PC-9 (cell line): ENCODE measurements around the gene GATA2.

ENCODE experiments used
- EZH2 ChIP-seq: fragments of 200-600 bp; sonication (generic); IDR thresholded peaks from 2 replicates; pipeline ENCODE4 v1.8.0; 2017; ENCODE audit warnings: antibody characterized with exemption, low read depth
- TF ChIP-seq, protein P1 (sequence below): fragments of 200-600 bp; sonication (generic); conservative IDR thresholded peaks from 2 replicates; pipeline ENCODE4 v1.6.1; 2017; ENCODE audit warnings: mixed run types, antibody characterized with exemption, mild to moderate bottlenecking, moderate library complexity

DNA sequence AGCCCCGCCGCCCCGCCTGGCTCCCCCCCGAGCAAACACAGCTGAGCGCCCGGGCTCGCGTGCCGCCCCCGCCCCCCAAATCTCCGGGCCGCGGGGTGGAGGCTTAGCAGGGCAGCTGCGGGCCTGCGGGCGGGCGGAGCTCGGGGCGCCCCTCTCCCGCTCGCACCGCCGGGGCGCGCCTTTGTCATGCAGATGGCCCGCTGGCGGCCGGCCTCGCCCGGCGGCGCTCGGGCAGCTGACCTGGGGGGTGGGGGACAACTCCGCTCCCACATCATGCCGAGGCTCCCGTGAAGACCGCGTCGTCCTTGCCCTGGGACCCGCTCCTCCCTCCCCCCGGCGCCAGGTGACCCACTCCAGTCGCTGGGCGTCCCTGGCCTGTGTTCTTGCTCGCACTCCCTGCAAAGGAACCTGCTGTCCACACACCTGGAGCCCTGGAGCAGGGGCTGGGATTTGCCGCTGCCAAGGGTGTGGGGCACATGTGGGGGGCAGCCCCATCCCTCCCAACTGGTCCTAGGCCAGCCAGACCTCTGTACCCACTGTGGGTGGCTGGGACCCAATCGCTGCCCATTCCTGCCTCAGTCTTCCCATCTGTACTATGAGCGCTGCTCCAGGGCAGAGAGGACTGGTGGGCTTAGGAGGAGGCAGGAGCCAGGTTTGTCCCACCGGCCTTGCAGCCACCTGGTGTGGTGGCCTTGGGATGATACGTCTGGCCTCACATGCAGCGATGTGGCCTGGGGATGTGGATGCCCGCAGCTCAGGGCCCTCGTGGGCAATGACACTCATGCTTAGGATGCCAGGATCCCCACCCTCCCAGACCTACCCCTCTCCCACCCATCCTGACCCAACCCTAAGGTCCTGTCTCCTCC is 59.8 kb downstream of the GATA2 start:
- TF ChIP-seq EZH2: no peak
- TF ChIP-seq, protein P1, sequence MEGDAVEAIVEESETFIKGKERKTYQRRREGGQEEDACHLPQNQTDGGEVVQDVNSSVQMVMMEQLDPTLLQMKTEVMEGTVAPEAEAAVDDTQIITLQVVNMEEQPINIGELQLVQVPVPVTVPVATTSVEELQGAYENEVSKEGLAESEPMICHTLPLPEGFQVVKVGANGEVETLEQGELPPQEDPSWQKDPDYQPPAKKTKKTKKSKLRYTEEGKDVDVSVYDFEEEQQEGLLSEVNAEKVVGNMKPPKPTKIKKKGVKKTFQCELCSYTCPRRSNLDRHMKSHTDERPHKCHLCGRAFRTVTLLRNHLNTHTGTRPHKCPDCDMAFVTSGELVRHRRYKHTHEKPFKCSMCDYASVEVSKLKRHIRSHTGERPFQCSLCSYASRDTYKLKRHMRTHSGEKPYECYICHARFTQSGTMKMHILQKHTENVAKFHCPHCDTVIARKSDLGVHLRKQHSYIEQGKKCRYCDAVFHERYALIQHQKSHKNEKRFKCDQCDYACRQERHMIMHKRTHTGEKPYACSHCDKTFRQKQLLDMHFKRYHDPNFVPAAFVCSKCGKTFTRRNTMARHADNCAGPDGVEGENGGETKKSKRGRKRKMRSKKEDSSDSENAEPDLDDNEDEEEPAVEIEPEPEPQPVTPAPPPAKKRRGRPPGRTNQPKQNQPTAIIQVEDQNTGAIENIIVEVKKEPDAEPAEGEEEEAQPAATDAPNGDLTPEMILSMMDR: no peak
